HepG2 (cell line): ENCODE results near the gene PITX3. TPM values are rescaled to one million over a fixed set of nuclear protein-coding genes. Genes with fewer than 3 reads are reported as not detected.

Source experiments
- CENPX ChIP-seq: sonication (generic); formaldehyde crosslinking; IDR thresholded peaks from 2 replicates; pipeline ENCODE4 v1.9.0; 2021; ENCODE audit warnings: mild to moderate bottlenecking, missing genetic modification reagents, moderate library complexity
- FOSL1 ChIP-seq: sonication (generic); formaldehyde crosslinking; IDR thresholded peaks from 2 replicates; pipeline ENCODE4 v1.9.0; 2021; ENCODE audit warnings: missing genetic modification reagents, borderline replicate concordance
- HNF1A ChIP-seq, 2 experiments: sonication (generic) in 1 of 2; formaldehyde crosslinking in 1 of 2; IDR thresholded peaks; 2 replicates each; pipeline versions ENCODE4 v1.4.0 to v1.6.1; 2016 to 2020; ENCODE audit warnings: borderline replicate concordance in 1 of 2, low read depth in 1 of 2, mild to moderate bottlenecking in 1 of 2, missing genetic modification reagents in 1 of 2
- IRF2 ChIP-seq: IDR thresholded peaks from 2 replicates; pipeline ENCODE4 v1.6.1; 2018; ENCODE audit warnings: missing genetic modification reagents, missing compliant biosample characterization
- MTA1 ChIP-seq: sonication (generic); formaldehyde crosslinking; IDR thresholded peaks from 2 replicates; pipeline ENCODE4 v1.4.0; 2020; ENCODE audit warnings: missing genetic modification reagents, mild to moderate bottlenecking, borderline replicate concordance
- TERF1 ChIP-seq: sonication (generic); formaldehyde crosslinking; IDR thresholded peaks from 2 replicates; pipeline ENCODE4 v1.8.0; 2022; ENCODE audit warnings: mild to moderate bottlenecking, missing genetic modification reagents, moderate library complexity
- ZNF138 ChIP-seq: sonication (generic); formaldehyde crosslinking; IDR thresholded peaks from 2 replicates; pipeline ENCODE4 v1.5.0; 2020; ENCODE audit warnings: mild to moderate bottlenecking, low read depth, missing genetic modification reagents
- ZNF253 ChIP-seq: sonication (generic); formaldehyde crosslinking; IDR thresholded peaks from 2 replicates; pipeline ENCODE4 v1.8.0; 2022; ENCODE audit warnings: mild to moderate bottlenecking, missing genetic modification reagents, borderline replicate concordance
- ZNF414 ChIP-seq: sonication (generic); formaldehyde crosslinking; IDR thresholded peaks from 2 replicates; pipeline ENCODE4 v1.5.0; 2020; ENCODE audit warnings: missing genetic modification reagents
- ZNF615 ChIP-seq: sonication (generic); formaldehyde crosslinking; IDR thresholded peaks from 2 replicates; pipeline ENCODE4 v1.5.0; 2020; ENCODE audit warnings: mild to moderate bottlenecking, missing genetic modification reagents, borderline replicate concordance
- ZNF841 ChIP-seq: sonication (generic); formaldehyde crosslinking; IDR thresholded peaks from 2 replicates; pipeline ENCODE4 v1.8.1; 2023; ENCODE audit warnings: missing genetic modification reagents, borderline replicate concordance
- ZSCAN29 ChIP-seq: sonication (generic); formaldehyde crosslinking; conservative IDR thresholded peaks from 2 replicates; pipeline ENCODE4 v1.4.0; 2020; ENCODE audit warnings: mild to moderate bottlenecking, missing genetic modification reagents
- polyA plus RNA-seq, 8 experiments: library from polyadenylated mRNA; depleted of rRNA in 3 of 8; stranded (reverse) in 7 of 8; unstranded in 1 of 8; fragments of >200 nt; fragmentation: Illumina TruSeq in 4 of 8; extraction: Trizol in 4 of 8; gene quantifications; 2 replicates each; pipeline versions ENCODE4 v1.2.1 to v1.2.3, GENCODE V29; 2011 to 2016; ENCODE audit warnings: low read depth in 4 of 8, missing spikeins in 1 of 8, mixed read lengths in 1 of 8; ENCODE audit not compliant: insufficient read depth in 1 of 8
- total RNA-seq, 5 experiments: library from RNA; depleted of rRNA; stranded (reverse); fragments of >200 nt; fragmentation: Illumina TruSeq; extraction: Trizol; gene quantifications; 2 replicates each; pipeline ENCODE4 v1.2.3, GENCODE V29; 2016; ENCODE audit warnings: low read depth in 1 of 5

Gene PITX3
- total and polyA plus RNA-seq, 2 of the 13 experiments (the other 11 are each of a cell fraction or from before 2014, with no cell fraction given): not detected

- TF ChIP-seq ZNF615 (CRISPR knock-in tag): no peak
- TF ChIP-seq ZNF414 (CRISPR knock-in tag): no peak
- TF ChIP-seq TERF1 (CRISPR knock-in tag): no peak
- no peak for TF ChIP-seq ZNF138
- TF ChIP-seq HNF1A (IDR thresholded peaks at IDR 0.05; ENCODE audit: low read depth): no peak
- TF ChIP-seq HNF1A (CRISPR knock-in tag; IDR thresholded peaks at IDR 0.05; ENCODE audit: borderline replicate concordance): no peak
- TF ChIP-seq ZSCAN29 (CRISPR knock-in tag): no peak
- TF ChIP-seq MTA1 (CRISPR knock-in tag): no peak
- TF ChIP-seq FOSL1 (CRISPR knock-in tag): no peak
- TF ChIP-seq ZNF841: no peak
- no peak for TF ChIP-seq ZNF253
- no peak for TF ChIP-seq CENPX
- TF ChIP-seq IRF2: no peak
- TF ChIP-seq, all 625 proteins: peak for 0
Measured at GRCh38 chr10:102185811-102186527, 55.3 kb downstream of the PITX3 start (continued).
